Endothelial cell (in vitro differentiated cells): ENCODE data around the gene NOSTRIN. TPM values are rescaled to one million over a fixed set of nuclear protein-coding genes. Genes with fewer than 3 reads are reported as not detected.

Source experiments
- DNase-seq: peaks from one replicate; pipeline ENCODE4 v3.0.0; 2021; ENCODE audit warnings: low spot score
- H3K27ac Mint-ChIP-seq: one replicate; pipeline ENCODE4 v1.8.0; 2021; ENCODE audit warnings: mixed read lengths, inconsistent platforms; ENCODE audit not compliant: unreplicated experiment
- H3K27me3 Mint-ChIP-seq: one replicate; pipeline ENCODE4 v1.8.0; 2021; ENCODE audit warnings: mild to moderate bottlenecking, moderate library complexity, mixed read lengths, inconsistent platforms; ENCODE audit not compliant: unreplicated experiment
- H3K36me3 Mint-ChIP-seq: one replicate; pipeline ENCODE4 v1.8.0; 2021; ENCODE audit warnings: mild to moderate bottlenecking, low read depth, mixed read lengths, inconsistent platforms; ENCODE audit not compliant: unreplicated experiment
- H3K4me1 Mint-ChIP-seq: one replicate; pipeline ENCODE4 v1.8.0; 2021; ENCODE audit warnings: mild to moderate bottlenecking, mixed read lengths, inconsistent platforms; ENCODE audit not compliant: unreplicated experiment
- H3K4me3 Mint-ChIP-seq: one replicate; pipeline ENCODE4 v1.8.0; 2021; ENCODE audit warnings: mild to moderate bottlenecking, mixed read lengths, inconsistent platforms; ENCODE audit not compliant: unreplicated experiment
- H3K9me3 Mint-ChIP-seq: one replicate; pipeline ENCODE4 v1.8.0; 2021; ENCODE audit warnings: mixed read lengths, inconsistent platforms; ENCODE audit not compliant: unreplicated experiment
- total RNA-seq: library from RNA; stranded (reverse); fragmentation: NEBNext Ultra II Directional; extraction: Animal tissue kit (Norgen Biotek cat#: 25700); gene quantifications from one replicate; pipeline ENCODE4 v1.2.1, GENCODE V29; 2021; ENCODE audit not compliant: unreplicated experiment
- TF ChIP-seq, protein P1 (sequence below): fragments of 200-600 bp; sonication (generic); IDR thresholded peaks from one replicate; pipeline ENCODE4 v1.5.0; 2021; ENCODE audit warnings: antibody characterized with exemption; ENCODE audit not compliant: unreplicated experiment

NOSTRIN gene
- total RNA-seq, 1 donor from 2014 or later: not detected

DNA sequence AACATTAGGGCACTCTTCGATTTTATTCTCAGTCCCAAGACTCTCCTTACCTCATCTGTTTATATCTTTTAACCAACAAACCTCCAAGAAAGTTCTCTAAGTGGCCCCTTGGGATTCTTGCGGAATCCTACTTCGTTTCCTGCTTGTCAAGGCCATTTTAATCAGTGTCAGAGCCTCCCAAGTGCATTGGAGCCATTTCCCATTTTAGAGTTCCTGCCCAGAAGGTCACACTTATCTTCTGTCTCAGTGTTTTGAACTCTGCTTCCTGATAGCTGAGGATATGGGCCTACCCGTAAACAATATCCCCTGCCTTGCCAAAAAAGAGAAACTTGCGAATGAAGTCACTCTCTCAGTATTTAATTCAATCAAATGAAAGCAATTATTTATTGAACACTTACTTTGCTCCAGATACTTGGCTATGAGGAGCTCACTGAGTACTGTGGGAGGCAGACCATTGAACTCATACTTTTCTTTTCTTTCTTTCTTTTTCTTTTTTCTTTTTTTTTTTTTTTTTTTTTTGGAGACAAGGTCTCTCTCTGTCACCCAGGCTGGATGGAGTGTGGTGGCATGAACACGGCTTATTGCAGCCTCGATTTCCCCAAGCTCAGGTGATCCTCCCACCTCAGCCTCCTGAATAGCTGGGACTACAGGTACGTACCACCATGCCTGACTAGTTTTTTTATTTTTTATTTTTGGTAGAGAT, 5.7 kb upstream of the NOSTRIN start:
- Mint-ChIP-seq H3K27ac (peak overlapping the region; percentile 97), H3K4me3 (no peak overlapping the region), H3K4me1 (peaks cover 51% of the 10 kb centered on the region), H3K36me3 (no peaks in the 10 kb centered on the region), H3K27me3 (peaks cover 1% of the 10 kb centered on the region), H3K9me3 (no peaks in the 10 kb centered on the region)
- no peak for DNase-seq
- TF ChIP-seq, protein P1, sequence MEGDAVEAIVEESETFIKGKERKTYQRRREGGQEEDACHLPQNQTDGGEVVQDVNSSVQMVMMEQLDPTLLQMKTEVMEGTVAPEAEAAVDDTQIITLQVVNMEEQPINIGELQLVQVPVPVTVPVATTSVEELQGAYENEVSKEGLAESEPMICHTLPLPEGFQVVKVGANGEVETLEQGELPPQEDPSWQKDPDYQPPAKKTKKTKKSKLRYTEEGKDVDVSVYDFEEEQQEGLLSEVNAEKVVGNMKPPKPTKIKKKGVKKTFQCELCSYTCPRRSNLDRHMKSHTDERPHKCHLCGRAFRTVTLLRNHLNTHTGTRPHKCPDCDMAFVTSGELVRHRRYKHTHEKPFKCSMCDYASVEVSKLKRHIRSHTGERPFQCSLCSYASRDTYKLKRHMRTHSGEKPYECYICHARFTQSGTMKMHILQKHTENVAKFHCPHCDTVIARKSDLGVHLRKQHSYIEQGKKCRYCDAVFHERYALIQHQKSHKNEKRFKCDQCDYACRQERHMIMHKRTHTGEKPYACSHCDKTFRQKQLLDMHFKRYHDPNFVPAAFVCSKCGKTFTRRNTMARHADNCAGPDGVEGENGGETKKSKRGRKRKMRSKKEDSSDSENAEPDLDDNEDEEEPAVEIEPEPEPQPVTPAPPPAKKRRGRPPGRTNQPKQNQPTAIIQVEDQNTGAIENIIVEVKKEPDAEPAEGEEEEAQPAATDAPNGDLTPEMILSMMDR: no peak

DNA sequence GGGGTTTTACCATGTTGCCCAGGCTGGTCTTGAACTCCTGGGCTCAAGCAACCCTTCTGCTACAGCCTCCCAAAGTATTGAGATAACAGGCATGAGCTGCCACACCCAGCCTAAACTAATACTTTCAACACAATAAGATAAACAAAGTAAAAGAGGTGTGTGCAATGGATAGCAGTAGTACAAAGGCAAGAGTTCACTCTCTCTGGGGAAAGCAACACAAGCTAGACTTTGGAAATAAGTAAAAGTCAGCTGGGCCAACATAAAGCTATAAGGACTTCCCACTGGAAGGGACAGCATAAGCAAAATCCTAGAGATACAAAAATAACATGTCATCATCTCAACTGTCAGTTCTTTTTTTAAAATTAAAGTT, 5.2 kb upstream of the NOSTRIN start:
- TF ChIP-seq, protein P1: no peak
- no peak for DNase-seq
- no peaks in the 10 kb centered on the region for H3K36me3 Mint-ChIP-seq

DNA sequence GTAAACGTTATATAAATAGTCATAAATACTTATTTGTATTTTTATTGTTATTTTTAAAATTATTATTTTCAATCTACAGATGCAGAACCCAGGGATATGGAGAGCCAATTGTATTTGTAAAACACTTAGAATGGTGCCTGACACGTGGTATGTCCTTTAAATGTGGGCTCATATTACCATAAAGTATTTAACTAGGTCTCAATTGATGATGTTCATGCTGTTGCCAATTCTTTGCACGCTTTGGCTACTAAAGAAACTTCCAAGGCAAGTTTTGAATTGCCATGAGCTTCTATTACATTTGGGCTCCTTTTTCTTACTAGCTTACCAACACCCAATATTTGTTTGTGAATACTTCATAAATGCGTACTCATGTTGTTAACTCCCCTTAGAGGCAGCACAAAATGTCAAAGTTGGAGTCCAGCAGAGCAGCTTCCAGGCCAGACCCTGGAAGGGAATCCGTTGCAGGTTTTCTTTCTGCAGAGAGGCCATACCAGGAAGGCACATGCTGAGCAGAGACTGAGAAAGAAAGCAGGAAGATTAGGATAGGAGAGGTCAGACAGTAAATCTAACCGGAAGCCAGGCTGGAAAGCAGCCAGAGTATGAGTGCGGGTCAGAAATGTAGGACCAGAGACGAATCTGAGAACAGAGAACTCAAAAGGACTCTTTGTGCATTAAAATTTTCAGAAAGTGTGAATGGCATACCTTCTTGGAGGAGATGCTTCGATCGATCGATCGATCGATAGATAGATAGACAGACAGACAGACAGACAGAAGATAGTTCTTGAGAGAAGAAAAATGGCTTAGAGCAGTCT, 4.2 kb upstream of the NOSTRIN start:
- peak; percentile 7 for DNase-seq
- Mint-ChIP-seq H3K27ac (peak overlapping the region; percentile 59), H3K4me3 (no peak overlapping the region), H3K27me3 (peaks cover 1% of the 10 kb centered on the region), H3K36me3 (no peaks in the 10 kb centered on the region), H3K9me3 (no peaks in the 10 kb centered on the region), H3K4me1 (peaks cover 62% of the 10 kb centered on the region)
- TF ChIP-seq, protein P1: no peak

More for the DNA sequence above, 5.2 kb upstream of the NOSTRIN start:
- Mint-ChIP-seq H3K4me3 (no peak overlapping the region), H3K9me3 (no peaks in the 10 kb centered on the region), H3K27ac (peak overlapping the region; percentile 30), H3K4me1 (peaks cover 56% of the 10 kb centered on the region), H3K27me3 (peaks cover 1% of the 10 kb centered on the region)

DNA sequence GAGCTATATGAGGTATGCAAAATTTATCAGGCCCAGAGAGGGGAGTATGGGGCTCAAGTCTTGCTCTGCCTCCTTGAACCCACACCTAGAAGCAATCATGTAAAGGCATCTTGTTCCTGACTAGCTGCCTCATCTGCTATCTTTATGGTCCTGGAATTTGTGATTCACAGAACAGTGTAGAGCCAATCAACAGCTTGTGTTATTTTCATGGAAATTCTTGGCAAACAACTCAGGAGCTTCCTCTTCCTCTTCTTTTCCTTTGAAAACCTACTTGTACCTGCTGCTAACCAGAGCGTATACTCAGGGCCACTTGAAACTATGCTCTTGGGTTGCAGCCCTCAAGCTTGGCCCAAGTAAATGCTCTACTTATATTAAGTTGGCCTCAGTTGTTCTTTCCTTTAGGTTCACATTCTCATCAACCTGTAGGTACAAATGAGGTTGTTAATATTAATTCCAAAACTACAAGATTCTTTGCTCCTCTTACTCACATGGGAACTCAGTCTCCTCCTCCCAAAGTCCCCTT, 3.5 kb upstream of the NOSTRIN start:
- no peak for DNase-seq
- Mint-ChIP-seq H3K27ac (peak overlapping the region; percentile 59), H3K27me3 (peaks cover 1% of the 10 kb centered on the region)

More for the DNA sequence above, 3.5 kb upstream of the NOSTRIN start:
- no peaks in the 10 kb centered on the region for H3K36me3 Mint-ChIP-seq
- H3K4me1 Mint-ChIP-seq: peaks cover 59% of the 10 kb centered on the region
- no peaks in the 10 kb centered on the region for H3K9me3 Mint-ChIP-seq
- H3K4me3 Mint-ChIP-seq: no peak overlapping the region
- TF ChIP-seq, protein P1: no peak
